OCI-LY1 (cell line): ENCODE data around the gene TRIM5.

ENCODE experiments used
- H2AFZ ChIP-seq: fragments of 200-600 bp; sonication (generic), shearing (Covaris generic); 2 replicates; pipeline ENCODE4 v1.6.0; 2014; ENCODE audit warnings: antibody characterized with exemption, mild to moderate bottlenecking, low read length
- H3F3A ChIP-seq: fragments of 200-600 bp; sonication (generic), shearing (Covaris generic); 2 replicates; pipeline ENCODE4 v1.6.0; 2014; ENCODE audit warnings: mild to moderate bottlenecking, antibody characterized with exemption, low read length, moderate library complexity; ENCODE audit not compliant: insufficient read depth
- H3K27ac ChIP-seq: fragments of 200-600 bp; sonication (generic); 2 replicates; pipeline ENCODE4 v1.5.1; 2014; ENCODE audit warnings: low read length, mixed run types, mild to moderate bottlenecking, low read depth; ENCODE audit not compliant: poor library complexity, severe bottlenecking
- H3K27me3 ChIP-seq: fragments of 200-600 bp; sonication (generic); 2 replicates; pipeline ENCODE4 v1.6.0; 2014; ENCODE audit warnings: antibody characterized with exemption, mild to moderate bottlenecking, low read length, moderate library complexity; ENCODE audit not compliant: insufficient read depth
- H3K36me3 ChIP-seq: fragments of 200-600 bp; sonication (generic); 2 replicates; pipeline ENCODE4 v1.6.1; 2014; ENCODE audit warnings: mild to moderate bottlenecking, antibody characterized with exemption, low read length, moderate library complexity, mixed read lengths; ENCODE audit not compliant: insufficient read depth
- H3K4me1 ChIP-seq: fragments of 200-600 bp; sonication (generic); 2 replicates; pipeline ENCODE4 v1.5.1; 2014; ENCODE audit warnings: mild to moderate bottlenecking, low read length, moderate library complexity; ENCODE audit not compliant: insufficient read depth, severe bottlenecking
- H3K4me2 ChIP-seq: fragments of 200-600 bp; sonication (generic), shearing (Covaris generic); 2 replicates; pipeline ENCODE4 v1.6.1; 2014; ENCODE audit warnings: low read length
- H3K4me3 ChIP-seq: fragments of 200-600 bp; sonication (generic); 2 replicates; pipeline ENCODE4 v1.5.1; 2014; ENCODE audit warnings: low read length, low read depth, mild to moderate bottlenecking, mixed read lengths; ENCODE audit not compliant: poor library complexity, severe bottlenecking
- H3K79me2 ChIP-seq: fragments of 200-600 bp; shearing (Covaris generic); 2 replicates; pipeline ENCODE4 v1.6.1; 2016; ENCODE audit warnings: mixed run types, low read length, mixed read lengths; ENCODE audit not compliant: insufficient read depth
- H3K9ac ChIP-seq: fragments of 200-600 bp; sonication (generic), shearing (Covaris generic); 2 replicates; pipeline ENCODE4 v1.6.1; 2014; ENCODE audit warnings: mild to moderate bottlenecking, low read length, mixed read lengths
- H3K9me2 ChIP-seq: fragments of 200-600 bp; sonication (generic), shearing (Covaris generic); 2 replicates; pipeline ENCODE4 v1.6.1; 2014; ENCODE audit warnings: low read depth, mild to moderate bottlenecking, low read length, mixed read lengths
- H3K9me3 ChIP-seq: fragments of 200-600 bp; shearing (Covaris generic); 2 replicates; pipeline ENCODE4 v1.6.1; 2014; ENCODE audit warnings: low read length, mixed read lengths
- H4K20me1 ChIP-seq: fragments of 200-600 bp; sonication (generic), shearing (Covaris generic); 2 replicates; pipeline ENCODE4 v1.6.0; 2016; ENCODE audit warnings: mild to moderate bottlenecking, low read length; ENCODE audit not compliant: insufficient read depth
- EZH2 ChIP-seq: fragments of 200-600 bp; sonication (generic), shearing (Covaris generic); IDR thresholded peaks from 2 replicates; pipeline ENCODE4 v1.8.0; 2017; ENCODE audit warnings: borderline replicate concordance, mixed run types, mild to moderate bottlenecking, antibody characterized with exemption, low read length, moderate library complexity, mixed read lengths
- TF ChIP-seq, protein P1 (sequence below): fragments of 200-600 bp; sonication (generic), shearing (Covaris generic); IDR thresholded peaks from 2 replicates; pipeline ENCODE4 v1.5.1; 2017; ENCODE audit warnings: mild to moderate bottlenecking, antibody characterized with exemption, low read length, moderate library complexity, mixed read lengths

Gene TRIM5

DNA sequence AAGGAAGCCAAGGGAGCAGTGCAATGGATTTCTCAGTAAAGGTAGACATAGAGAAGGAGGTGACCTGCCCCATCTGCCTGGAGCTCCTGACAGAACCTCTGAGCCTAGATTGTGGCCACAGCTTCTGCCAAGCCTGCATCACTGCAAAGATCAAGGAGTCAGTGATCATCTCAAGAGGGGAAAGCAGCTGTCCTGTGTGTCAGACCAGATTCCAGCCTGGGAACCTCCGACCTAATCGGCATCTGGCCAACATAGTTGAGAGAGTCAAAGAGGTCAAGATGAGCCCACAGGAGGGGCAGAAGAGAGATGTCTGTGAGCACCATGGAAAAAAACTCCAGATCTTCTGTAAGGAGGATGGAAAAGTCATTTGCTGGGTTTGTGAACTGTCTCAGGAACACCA is 11.3 kb upstream of the TRIM5 start:
- no peak overlapping the region for H3K27ac ChIP-seq
- no peaks in the 10 kb centered on the region for H3K9me3 ChIP-seq
- H3K79me2 ChIP-seq = no peaks in the 10 kb centered on the region
- H4K20me1 ChIP-seq = no peaks in the 10 kb centered on the region
- no peak overlapping the region for H3K9ac ChIP-seq
- no peak overlapping the region for H3K4me2 ChIP-seq
- no peak overlapping the region for H3K4me3 ChIP-seq
- no peaks in the 10 kb centered on the region for H3K27me3 ChIP-seq
- H3K36me3 ChIP-seq = peaks cover 45% of the 10 kb centered on the region
- H3K9me2 ChIP-seq = no peaks in the 10 kb centered on the region
- no peak overlapping the region for H2AFZ ChIP-seq
- H3F3A ChIP-seq = no peaks in the 10 kb centered on the region
- peaks cover 26% of the 10 kb centered on the region for H3K4me1 ChIP-seq
- TF ChIP-seq, protein P1, sequence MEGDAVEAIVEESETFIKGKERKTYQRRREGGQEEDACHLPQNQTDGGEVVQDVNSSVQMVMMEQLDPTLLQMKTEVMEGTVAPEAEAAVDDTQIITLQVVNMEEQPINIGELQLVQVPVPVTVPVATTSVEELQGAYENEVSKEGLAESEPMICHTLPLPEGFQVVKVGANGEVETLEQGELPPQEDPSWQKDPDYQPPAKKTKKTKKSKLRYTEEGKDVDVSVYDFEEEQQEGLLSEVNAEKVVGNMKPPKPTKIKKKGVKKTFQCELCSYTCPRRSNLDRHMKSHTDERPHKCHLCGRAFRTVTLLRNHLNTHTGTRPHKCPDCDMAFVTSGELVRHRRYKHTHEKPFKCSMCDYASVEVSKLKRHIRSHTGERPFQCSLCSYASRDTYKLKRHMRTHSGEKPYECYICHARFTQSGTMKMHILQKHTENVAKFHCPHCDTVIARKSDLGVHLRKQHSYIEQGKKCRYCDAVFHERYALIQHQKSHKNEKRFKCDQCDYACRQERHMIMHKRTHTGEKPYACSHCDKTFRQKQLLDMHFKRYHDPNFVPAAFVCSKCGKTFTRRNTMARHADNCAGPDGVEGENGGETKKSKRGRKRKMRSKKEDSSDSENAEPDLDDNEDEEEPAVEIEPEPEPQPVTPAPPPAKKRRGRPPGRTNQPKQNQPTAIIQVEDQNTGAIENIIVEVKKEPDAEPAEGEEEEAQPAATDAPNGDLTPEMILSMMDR = no peak
- no peak for TF ChIP-seq EZH2

DNA sequence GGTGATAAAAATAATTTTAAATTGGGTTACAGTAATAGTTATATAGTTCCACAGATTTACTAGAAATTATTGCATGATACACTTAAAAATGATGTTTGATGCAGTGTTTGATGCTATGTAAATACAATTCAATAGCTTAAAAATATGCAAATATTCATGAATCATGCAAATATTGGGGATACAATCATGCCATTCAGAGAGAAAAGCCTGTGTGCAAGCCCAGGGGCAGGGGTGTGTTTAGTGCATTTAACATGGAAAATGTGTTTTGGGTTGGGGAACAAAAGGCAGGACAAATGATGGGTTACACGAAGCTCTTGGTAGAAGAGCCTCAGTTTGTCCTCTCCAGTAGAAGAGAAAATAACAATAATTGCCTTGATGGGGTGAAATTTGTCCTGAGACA is 10.7 kb upstream of the TRIM5 start:
- TF ChIP-seq, protein P1 = no peak
- TF ChIP-seq EZH2 = no peak
- Histone ChIP-seq H3K4me1 (peaks cover 27% of the 10 kb centered on the region), H3K79me2 (no peaks in the 10 kb centered on the region), H3K4me3 (no peak overlapping the region), H3K27ac (no peak overlapping the region), H4K20me1 (no peaks in the 10 kb centered on the region), H2AFZ (no peak overlapping the region), H3K4me2 (no peak overlapping the region), H3F3A (no peaks in the 10 kb centered on the region), H3K9me3 (no peaks in the 10 kb centered on the region), H3K36me3 (peaks cover 42% of the 10 kb centered on the region), H3K9me2 (no peaks in the 10 kb centered on the region), H3K27me3 (no peaks in the 10 kb centered on the region), H3K9ac (no peak overlapping the region)

DNA sequence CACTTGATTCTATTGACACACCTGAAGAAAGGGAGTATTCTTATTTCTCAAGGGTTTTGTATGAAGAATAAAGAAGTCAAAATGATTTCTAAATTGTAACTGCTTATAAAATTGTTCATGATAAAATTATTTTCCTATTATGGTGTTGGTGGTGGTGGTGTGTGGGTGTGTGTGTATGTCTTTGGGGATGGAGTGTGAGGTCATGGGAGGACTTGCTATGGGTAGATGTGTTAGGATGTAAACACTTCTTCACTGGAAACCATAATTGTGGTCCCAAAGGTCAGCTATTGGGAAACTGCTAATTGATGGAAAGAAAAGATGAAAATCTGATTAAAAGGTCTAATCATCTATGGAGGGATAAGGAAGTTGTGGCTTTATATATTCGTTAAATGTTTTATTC is 9.8 kb upstream of the TRIM5 start:
- Histone ChIP-seq H3K27me3 (no peaks in the 10 kb centered on the region), H3F3A (no peaks in the 10 kb centered on the region)

More for the DNA sequence above, 9.8 kb upstream of the TRIM5 start:
- H3K9me2 ChIP-seq = no peaks in the 10 kb centered on the region
- H3K79me2 ChIP-seq = no peaks in the 10 kb centered on the region; the same call in 1 of the 2 replicates
- no peak overlapping the region for H3K4me2 ChIP-seq
- no peak overlapping the region for H3K9ac ChIP-seq
- peaks cover 36% of the 10 kb centered on the region for H3K36me3 ChIP-seq
- no peak overlapping the region for H3K27ac ChIP-seq
- H4K20me1 ChIP-seq = no peaks in the 10 kb centered on the region
- H3K4me1 ChIP-seq = peaks cover 28% of the 10 kb centered on the region
- TF ChIP-seq, protein P1 = no peak
- H3K9me3 ChIP-seq = no peaks in the 10 kb centered on the region
- H2AFZ ChIP-seq = no peak overlapping the region
- no peak overlapping the region for H3K4me3 ChIP-seq
